ENCODE data around the gene HAUS5. TPM values are rescaled to one million over a fixed set of nuclear protein-coding genes. Genes with fewer than 3 reads are reported as not detected.

The HAUS5 gene
- total RNA-seq, 1 donor from 2014 or later, result 5.6 TPM

DNA sequence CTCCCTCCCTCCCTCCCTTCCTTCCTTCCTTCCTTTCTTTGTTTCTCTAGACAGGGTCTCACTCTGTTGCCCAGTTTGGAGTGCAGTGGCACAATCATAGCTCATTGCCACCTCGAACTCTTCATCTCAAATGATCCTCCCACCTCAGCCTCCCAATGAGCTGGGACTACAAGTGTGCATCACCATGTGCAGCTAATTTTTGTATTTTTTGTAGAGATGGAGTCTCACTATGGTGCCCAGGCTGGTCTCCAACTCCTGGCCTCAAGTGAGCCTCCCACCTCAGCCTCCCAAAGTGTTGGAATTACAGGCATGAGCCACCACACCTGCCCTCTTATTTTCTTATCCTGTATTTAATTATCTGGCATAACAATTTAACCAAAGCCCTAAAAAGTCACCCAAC is 58.2 kb downstream of the HAUS5 start:
- DNase-seq (ENCODE audit: low read depth in 2 of 2), result no peak

- no peak for DNase-seq (ENCODE audit: low read depth in 2 of 2)
These were observed 59.3 kb downstream of the HAUS5 start for GRCh38 chr19:35671818-35672217.

GRCh38 chr19:35673121-35673804 is 60.7 kb downstream of the HAUS5 start:
- DNase-seq (ENCODE audit: low read depth in 2 of 2), result peak in 1 of 2 donors; percentile 17

Other genes starting within 250 kb of the HAUS5 start
- gene GPR42, start 241.7 kb upstream of the HAUS5 start, total RNA-seq, result not detected in 2 replicates
- gene FFAR2, start 164.5 kb upstream of the HAUS5 start, total RNA-seq, result not detected in 2 replicates
- not detected in 2 replicates for gene KRTDAP, start 122.3 kb upstream of the HAUS5 start, total RNA-seq
- not detected in 2 replicates for gene DMKN, start 99.1 kb upstream of the HAUS5 start, total RNA-seq
- not detected in 2 replicates for gene SBSN, start 84.4 kb upstream of the HAUS5 start, total RNA-seq
- not detected in 2 replicates for gene GAPDHS, start 79.3 kb upstream of the HAUS5 start, total RNA-seq
- gene TMEM147, start 67.1 kb upstream of the HAUS5 start, total RNA-seq, result 52.1 and 70.3 TPM in 2 replicates
- gene ATP4A, start 49.1 kb upstream of the HAUS5 start, total RNA-seq, result not detected in 2 replicates
- not detected in 2 replicates for gene PMIS2, start 26.6 kb upstream of the HAUS5 start, total RNA-seq
- 27.9 and 35.4 TPM in 2 replicates for gene RBM42, start 16.3 kb downstream of the HAUS5 start, total RNA-seq
- gene ETV2, start 29.0 kb downstream of the HAUS5 start, total RNA-seq, result under 0.01 and 0.26 TPM in 2 replicates
- gene COX6B1, start 35.6 kb downstream of the HAUS5 start, total RNA-seq, result 243 and 347 TPM in 2 replicates
- not detected in 2 replicates for gene UPK1A, start 53.8 kb downstream of the HAUS5 start, total RNA-seq
- gene ZBTB32, start 91.8 kb downstream of the HAUS5 start, total RNA-seq, result not detected in 2 replicates
- 2.3 and 7.1 TPM in 2 replicates for gene KMT2B, start 105.3 kb downstream of the HAUS5 start, total RNA-seq
- 1.1 and 1.8 TPM in 2 replicates for gene IGFLR1, start 129.7 kb downstream of the HAUS5 start, total RNA-seq
- 2.4 and 4.3 TPM in 2 replicates for gene U2AF1L4, start 132.7 kb downstream of the HAUS5 start, total RNA-seq
- gene PSENEN, start 132.9 kb downstream of the HAUS5 start, total RNA-seq, result 16.3 and 19.2 TPM in 2 replicates
- gene LIN37, start 135.8 kb downstream of the HAUS5 start, total RNA-seq, result 3.0 and 3.8 TPM in 2 replicates
- gene HSPB6, start 144.3 kb downstream of the HAUS5 start, total RNA-seq, result 0.13 and 0.25 TPM in 2 replicates
- 1.3 and 1.4 TPM in 2 replicates for gene PROSER3, start 145.4 kb downstream of the HAUS5 start, total RNA-seq
- gene ARHGAP33, start 162.8 kb downstream of the HAUS5 start, total RNA-seq, result 1.0 and 2.3 TPM in 2 replicates
- gene PRODH2, start 200.1 kb downstream of the HAUS5 start, total RNA-seq, result not detected in 2 replicates
- gene NPHS1, start 239.8 kb downstream of the HAUS5 start, total RNA-seq, result not detected in 2 replicates
- not detected in 2 replicates for gene KIRREL2, start 244.2 kb downstream of the HAUS5 start, total RNA-seq

Measured in dermis microvascular lymphatic vessel endothelial cell (primary cell).